ENCODE measurements around the gene RPS21.
A peak's percentile ranks its signal among the peaks of the same experiment; 100 is the strongest.

RPS21 gene

GRCh38 chr20:62376112-62377063 is 10.5 kb upstream of the RPS21 start:
- H3K4me3 Mint-ChIP-seq: no peak overlapping the region

DNA sequence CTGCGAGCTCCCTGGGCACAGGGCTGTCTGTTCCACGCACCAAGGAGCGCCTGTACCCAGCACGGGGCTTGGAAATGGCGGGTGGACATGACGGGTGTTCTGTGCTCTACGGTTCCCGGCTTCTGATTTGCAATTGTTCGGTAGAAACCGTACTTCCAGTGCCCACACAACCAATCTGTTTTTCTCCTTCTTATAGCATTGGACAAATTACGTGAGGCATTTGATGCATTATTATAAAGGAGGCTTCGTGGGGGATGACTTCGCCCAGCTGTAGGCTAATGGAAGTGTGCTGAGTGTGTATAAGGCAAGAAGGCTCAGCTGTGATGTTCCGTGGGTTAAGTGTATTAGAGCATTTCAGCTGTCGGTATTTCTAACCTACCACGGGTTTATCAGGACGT is 9.8 kb upstream of the RPS21 start:
- H3K4me3 Mint-ChIP-seq: no peak overlapping the region
- H3K4me1 Mint-ChIP-seq: peaks cover 2% of the 10 kb centered on the region
- peaks cover 14% of the 10 kb centered on the region for H3K27me3 Mint-ChIP-seq
- DNase-seq: no peak
- CTCF ChIA-PET: no interaction called here
- H3K9me3 Mint-ChIP-seq: peaks cover 3% of the 10 kb centered on the region
- H3K36me3 Mint-ChIP-seq: peaks cover 4% of the 10 kb centered on the region
- no peak overlapping the region for H3K27ac Mint-ChIP-seq

More at GRCh38 chr20:62376112-62377063, 10.5 kb upstream of the RPS21 start:
- Mint-ChIP-seq H3K9me3 (no peaks in the 10 kb centered on the region), H3K36me3 (no peaks in the 10 kb centered on the region), H3K4me1 (no peaks in the 10 kb centered on the region), H3K27ac (no peak overlapping the region), H3K27me3 (peaks cover 15% of the 10 kb centered on the region)
- CTCF ChIA-PET: no interaction called here
- no peak for DNase-seq

- Mint-ChIP-seq H3K36me3 (peaks cover 8% of the 10 kb centered on the region), H3K27ac (no peak overlapping the region), H3K27me3 (peaks cover 14% of the 10 kb centered on the region), H3K4me3 (no peak overlapping the region), H3K9me3 (peaks cover 4% of the 10 kb centered on the region), H3K4me1 (peaks cover 4% of the 10 kb centered on the region)
- CTCF ChIA-PET: no interaction called here
- DNase-seq: no peak
Measured at GRCh38 chr20:62377615-62378178, 9.2 kb upstream of the RPS21 start.

GRCh38 chr20:62378215-62378614 is 8.7 kb upstream of the RPS21 start:
- Mint-ChIP-seq H3K27ac (no peak overlapping the region), H3K9me3 (peaks cover 4% of the 10 kb centered on the region), H3K27me3 (peaks cover 10% of the 10 kb centered on the region), H3K36me3 (peaks cover 11% of the 10 kb centered on the region), H3K4me1 (peaks cover 7% of the 10 kb centered on the region), H3K4me3 (no peak overlapping the region)
- CTCF ChIA-PET: no interaction called here
- DNase-seq: no peak

- DNase-seq: no peak
- H3K9me3 Mint-ChIP-seq: peaks cover 4% of the 10 kb centered on the region
- CTCF ChIA-PET: interaction anchor here (1.0 kb wide), 1 partner anchor 21 kb away, joined by 3 read pairs; no protein-coding TSS in a partner anchor
- H3K27ac Mint-ChIP-seq: no peak overlapping the region
- no peak overlapping the region for H3K4me3 Mint-ChIP-seq
- peaks cover 25% of the 10 kb centered on the region for H3K4me1 Mint-ChIP-seq
- H3K36me3 Mint-ChIP-seq: peaks cover 13% of the 10 kb centered on the region
- no peaks in the 10 kb centered on the region for H3K27me3 Mint-ChIP-seq
Measured at GRCh38 chr20:62381202-62381797, 5.6 kb upstream of the RPS21 start.

DNA sequence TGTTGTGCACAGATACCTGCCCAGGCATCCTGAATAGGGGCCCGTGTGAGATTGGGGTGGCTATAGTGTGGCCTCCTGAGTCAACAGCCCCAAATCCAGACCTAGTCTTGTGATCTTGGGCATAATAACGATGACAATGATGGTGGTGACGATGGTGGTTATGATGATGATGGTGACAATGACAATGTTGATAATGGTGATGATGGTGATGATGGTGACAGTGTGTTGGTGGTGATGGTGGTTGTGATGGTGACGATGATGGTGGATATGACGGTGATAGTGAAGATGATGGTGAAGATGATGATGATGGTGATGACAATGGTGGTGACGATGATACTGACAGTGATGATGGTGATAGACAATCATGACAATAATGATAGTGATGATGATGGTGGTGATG is 5.1 kb upstream of the RPS21 start:
- H3K9me3 Mint-ChIP-seq: peaks cover 4% of the 10 kb centered on the region
- no peak for DNase-seq
- H3K4me3 Mint-ChIP-seq: no peak overlapping the region
- H3K27me3 Mint-ChIP-seq: no peaks in the 10 kb centered on the region
- peaks cover 25% of the 10 kb centered on the region for H3K4me1 Mint-ChIP-seq
- H3K27ac Mint-ChIP-seq: no peak overlapping the region
- CTCF ChIA-PET: interaction anchor here (1.0 to 1.4 kb wide), 6 partner anchors 12 to 371 kb away, joined by 3 to 7 read pairs (median 5); no protein-coding TSS in a partner anchor
- peaks cover 13% of the 10 kb centered on the region for H3K36me3 Mint-ChIP-seq

GRCh38 chr20:62382306-62383198 is 4.4 kb upstream of the RPS21 start:
- no peaks in the 10 kb centered on the region for H3K27me3 Mint-ChIP-seq
- H3K4me1 Mint-ChIP-seq: peaks cover 28% of the 10 kb centered on the region
- CTCF ChIA-PET: interaction anchor here (0.6 to 1.5 kb wide), 11 partner anchors 11 to 372 kb away, joined by 3 to 10 read pairs (median 5); partner anchors contain the start of gene ADRM1
- peaks cover 16% of the 10 kb centered on the region for H3K36me3 Mint-ChIP-seq
- H3K27ac Mint-ChIP-seq: no peak overlapping the region
- H3K4me3 Mint-ChIP-seq: no peak overlapping the region
- DNase-seq: peak; percentile 87
- H3K9me3 Mint-ChIP-seq: peaks cover 4% of the 10 kb centered on the region

GRCh38 chr20:62387219-62387913 is 463 bp downstream of the RPS21 start:
- Mint-ChIP-seq H3K4me1 (peaks cover 44% of the 10 kb centered on the region), H3K36me3 (peaks cover 40% of the 10 kb centered on the region), H3K9me3 (no peaks in the 10 kb centered on the region), H3K4me3 (peak overlapping the region; percentile 93), H3K27ac (peak overlapping the region; percentile 95), H3K27me3 (no peaks in the 10 kb centered on the region)
- CTCF ChIA-PET: interaction anchor here (1.2 kb wide), 1 partner anchor 14 kb away, joined by 5 read pairs; no protein-coding TSS in a partner anchor
- no peak for DNase-seq

DNA sequence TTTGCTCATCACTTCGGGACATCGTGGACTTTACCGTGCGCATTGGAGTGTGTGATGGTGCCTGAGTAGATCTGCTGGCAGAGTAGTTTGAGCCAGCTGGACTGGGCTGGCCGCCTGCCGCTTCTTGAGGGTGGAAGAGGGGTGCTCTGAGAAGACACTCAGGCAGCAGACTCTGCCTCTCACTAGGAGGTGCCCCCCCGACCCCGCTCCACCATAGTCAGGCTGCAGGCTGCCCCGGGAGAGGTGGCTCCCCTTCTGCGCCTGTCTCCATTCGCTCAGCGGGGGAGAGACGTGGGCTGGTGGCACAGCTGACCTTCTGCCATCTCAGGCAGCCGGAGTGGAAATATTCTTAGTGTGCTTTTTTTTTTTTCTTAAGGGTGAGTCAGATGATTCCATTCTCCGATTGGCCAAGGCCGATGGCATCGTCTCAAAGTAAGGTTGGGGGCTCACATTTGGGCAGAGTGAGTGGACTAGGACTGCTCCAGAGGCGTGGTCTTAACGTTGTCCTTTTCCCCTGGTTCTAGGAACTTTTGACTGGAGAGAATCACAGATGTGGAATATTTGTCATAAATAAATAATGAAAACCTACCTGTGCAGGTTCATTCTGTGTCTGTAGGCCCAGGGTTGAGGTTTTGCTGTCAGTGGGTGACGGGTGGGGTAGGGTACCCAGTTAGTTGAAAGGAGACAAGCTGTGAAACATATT is 1.2 kb downstream of the RPS21 start:
- CTCF ChIA-PET: interaction anchor here (1.2 to 2.1 kb wide), 2 partner anchors 11 to 22 kb away, joined by 3 to 8 read pairs; no protein-coding TSS in a partner anchor
- H3K27me3 Mint-ChIP-seq: no peaks in the 10 kb centered on the region
- peaks cover 39% of the 10 kb centered on the region for H3K4me1 Mint-ChIP-seq
- no peaks in the 10 kb centered on the region for H3K9me3 Mint-ChIP-seq
- no peak for DNase-seq
- H3K4me3 Mint-ChIP-seq: peak overlapping the region; percentile 93
- peaks cover 35% of the 10 kb centered on the region for H3K36me3 Mint-ChIP-seq
- peak overlapping the region; percentile 95 for H3K27ac Mint-ChIP-seq

DNA sequence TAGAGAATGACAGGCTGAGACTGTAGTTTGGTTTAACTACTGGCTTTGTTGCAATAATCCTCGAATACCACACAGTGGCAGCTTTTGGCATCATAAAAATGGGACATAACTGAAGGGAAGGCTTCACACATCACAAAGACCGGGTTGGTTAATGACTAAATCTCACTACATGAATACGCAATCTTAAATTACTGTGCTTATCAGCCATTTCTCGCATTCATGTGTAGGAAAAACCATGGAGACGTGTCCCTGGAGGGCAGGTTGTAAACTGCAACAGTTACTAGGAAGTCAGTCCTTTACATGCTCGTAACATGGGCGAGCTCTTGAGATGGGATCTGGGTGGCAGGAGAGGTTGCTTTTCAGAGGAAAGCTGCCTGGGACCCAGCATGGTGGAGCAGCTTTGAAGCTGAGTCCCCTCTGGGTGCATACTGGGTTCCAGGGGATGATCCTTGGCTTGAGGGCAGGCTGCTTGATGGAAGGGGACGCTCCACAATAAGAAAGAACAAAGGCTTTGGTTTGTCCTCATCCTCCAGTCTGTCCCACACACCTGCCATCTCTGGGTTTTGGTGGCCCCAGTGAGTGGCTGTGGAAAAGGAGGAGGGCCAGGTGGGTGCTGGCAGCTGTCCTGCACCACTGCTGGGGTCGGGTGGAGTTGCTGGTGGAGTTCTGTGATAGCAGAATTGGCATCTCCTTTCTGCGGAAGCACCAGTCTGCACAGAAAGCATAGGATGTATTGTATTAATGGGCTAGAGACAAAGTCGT is 2.1 kb downstream of the RPS21 start:
- peak overlapping the region; percentile 73 for H3K27ac Mint-ChIP-seq
- H3K36me3 Mint-ChIP-seq: peaks cover 32% of the 10 kb centered on the region
- CTCF ChIA-PET: interaction anchor here (1.2 to 2.1 kb wide), 2 partner anchors 10 to 22 kb away, joined by 3 to 8 read pairs; no protein-coding TSS in a partner anchor
- DNase-seq: no peak
- H3K4me3 Mint-ChIP-seq: peak overlapping the region; percentile 93
- no peaks in the 10 kb centered on the region for H3K9me3 Mint-ChIP-seq
- peaks cover 36% of the 10 kb centered on the region for H3K4me1 Mint-ChIP-seq
- H3K27me3 Mint-ChIP-seq: no peaks in the 10 kb centered on the region

- no peak for DNase-seq
- H3K27me3 Mint-ChIP-seq: no peaks in the 10 kb centered on the region
- H3K36me3 Mint-ChIP-seq: peaks cover 32% of the 10 kb centered on the region
- no peak overlapping the region for H3K4me3 Mint-ChIP-seq
- H3K27ac Mint-ChIP-seq: no peak overlapping the region
- CTCF ChIA-PET: interaction anchor here (2.1 kb wide), 1 partner anchor 21 kb away, joined by 8 read pairs; no protein-coding TSS in a partner anchor
- no peaks in the 10 kb centered on the region for H3K9me3 Mint-ChIP-seq
- peaks cover 34% of the 10 kb centered on the region for H3K4me1 Mint-ChIP-seq
Measured at GRCh38 chr20:62389601-62390087, 2.7 kb downstream of the RPS21 start.
